22Rv1 (cell line): ENCODE measurements around the gene BUD13.

Source experiments
- ZFX ChIP-seq: fragments of 450-650 bp; IDR thresholded peaks from 2 replicates; pipeline ENCODE4 v1.6.1; 2017; ENCODE audit warnings: antibody characterized with exemption, borderline replicate concordance
- TF ChIP-seq, protein P1 (sequence below): fragments of 450-650 bp; IDR thresholded peaks from 2 replicates; pipeline ENCODE4 v1.5.1; 2017; ENCODE audit warnings: mild to moderate bottlenecking

DNA sequence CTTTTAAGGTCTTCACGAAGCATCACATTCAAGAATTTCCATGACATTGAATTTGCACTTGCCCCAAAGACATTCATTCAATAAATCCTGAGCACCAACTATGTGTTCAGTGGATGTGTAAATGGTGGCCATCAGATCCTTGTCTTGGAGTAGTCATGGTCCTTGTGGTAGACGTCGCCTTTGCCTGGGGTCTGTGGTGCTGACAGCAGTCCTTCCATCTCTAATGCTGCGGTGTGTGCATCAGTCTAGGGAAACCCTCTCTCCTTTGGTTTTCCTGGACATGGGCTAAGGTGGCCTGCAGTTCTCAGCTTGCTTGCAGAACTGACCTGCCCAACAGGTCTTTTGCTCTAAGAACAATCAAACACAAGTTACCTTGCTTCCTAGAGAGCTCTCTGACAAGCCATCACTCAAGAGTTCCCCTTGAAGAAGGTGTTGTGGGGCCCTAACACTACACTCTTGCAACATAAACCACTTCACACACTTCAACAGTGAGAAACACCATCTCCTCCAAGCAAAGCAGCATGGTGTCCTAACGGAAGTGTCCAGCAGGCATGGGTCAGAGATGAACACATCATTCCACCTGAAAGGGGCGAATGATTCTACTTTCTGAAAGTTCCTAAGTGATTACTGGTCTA lies 72.1 kb downstream of the BUD13 start:
- TF ChIP-seq, protein P1, sequence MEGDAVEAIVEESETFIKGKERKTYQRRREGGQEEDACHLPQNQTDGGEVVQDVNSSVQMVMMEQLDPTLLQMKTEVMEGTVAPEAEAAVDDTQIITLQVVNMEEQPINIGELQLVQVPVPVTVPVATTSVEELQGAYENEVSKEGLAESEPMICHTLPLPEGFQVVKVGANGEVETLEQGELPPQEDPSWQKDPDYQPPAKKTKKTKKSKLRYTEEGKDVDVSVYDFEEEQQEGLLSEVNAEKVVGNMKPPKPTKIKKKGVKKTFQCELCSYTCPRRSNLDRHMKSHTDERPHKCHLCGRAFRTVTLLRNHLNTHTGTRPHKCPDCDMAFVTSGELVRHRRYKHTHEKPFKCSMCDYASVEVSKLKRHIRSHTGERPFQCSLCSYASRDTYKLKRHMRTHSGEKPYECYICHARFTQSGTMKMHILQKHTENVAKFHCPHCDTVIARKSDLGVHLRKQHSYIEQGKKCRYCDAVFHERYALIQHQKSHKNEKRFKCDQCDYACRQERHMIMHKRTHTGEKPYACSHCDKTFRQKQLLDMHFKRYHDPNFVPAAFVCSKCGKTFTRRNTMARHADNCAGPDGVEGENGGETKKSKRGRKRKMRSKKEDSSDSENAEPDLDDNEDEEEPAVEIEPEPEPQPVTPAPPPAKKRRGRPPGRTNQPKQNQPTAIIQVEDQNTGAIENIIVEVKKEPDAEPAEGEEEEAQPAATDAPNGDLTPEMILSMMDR = no peak
- TF ChIP-seq ZFX = no peak
